Transverse colon (tissue), 3 donors: ENCODE measurements around the gene EXTL1.

Experiments used
- EP300 ChIP-seq: sonication (generic); formaldehyde crosslinking; IDR thresholded peaks from one replicate; pipeline ENCODE4 v1.6.1; 2017; ENCODE audit warnings: antibody characterized with exemption, low read depth
- POLR2A ChIP-seq: fragments of 450-650 bp; IDR thresholded peaks from one replicate; pipeline ENCODE4 v1.6.1; 2016; ENCODE audit warnings: antibody characterized with exemption, mild to moderate bottlenecking, moderate library complexity
- TF ChIP-seq, protein P1 (sequence below), 5 experiments: fragments of 200-600 bp in 3 of 5; fragments of 450-650 bp in 2 of 5; sonication (generic) in 3 of 5; IDR thresholded peaks; 1 replicate in 2 of 5; 2 replicates in 3 of 5; pipeline ENCODE4 v1.5.1; 2016 to 2017; ENCODE audit warnings: antibody characterized with exemption in 5 of 5, inconsistent platforms in 3 of 5, mild to moderate bottlenecking in 2 of 5, moderate library complexity in 1 of 5

DNA sequence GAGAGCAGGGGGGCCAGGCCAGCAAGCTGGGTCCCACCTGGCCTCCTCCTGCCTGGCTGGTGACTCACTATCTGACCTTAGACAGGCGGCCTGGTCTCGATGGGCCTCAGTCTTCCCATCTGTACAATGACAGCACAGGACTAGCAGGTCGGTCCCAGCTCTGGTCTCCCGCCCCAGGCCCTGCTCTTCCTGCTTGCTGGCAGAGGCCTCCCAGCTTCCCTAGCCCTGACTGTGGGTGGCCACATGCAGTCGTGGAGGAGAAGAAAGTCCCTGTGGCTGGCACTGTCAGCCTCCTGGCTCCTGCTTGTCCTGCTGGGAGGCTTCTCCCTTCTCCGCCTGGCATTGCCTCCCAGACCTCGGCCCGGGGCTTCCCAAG is 817 bp downstream of the EXTL1 start:
- TF ChIP-seq, protein P1, sequence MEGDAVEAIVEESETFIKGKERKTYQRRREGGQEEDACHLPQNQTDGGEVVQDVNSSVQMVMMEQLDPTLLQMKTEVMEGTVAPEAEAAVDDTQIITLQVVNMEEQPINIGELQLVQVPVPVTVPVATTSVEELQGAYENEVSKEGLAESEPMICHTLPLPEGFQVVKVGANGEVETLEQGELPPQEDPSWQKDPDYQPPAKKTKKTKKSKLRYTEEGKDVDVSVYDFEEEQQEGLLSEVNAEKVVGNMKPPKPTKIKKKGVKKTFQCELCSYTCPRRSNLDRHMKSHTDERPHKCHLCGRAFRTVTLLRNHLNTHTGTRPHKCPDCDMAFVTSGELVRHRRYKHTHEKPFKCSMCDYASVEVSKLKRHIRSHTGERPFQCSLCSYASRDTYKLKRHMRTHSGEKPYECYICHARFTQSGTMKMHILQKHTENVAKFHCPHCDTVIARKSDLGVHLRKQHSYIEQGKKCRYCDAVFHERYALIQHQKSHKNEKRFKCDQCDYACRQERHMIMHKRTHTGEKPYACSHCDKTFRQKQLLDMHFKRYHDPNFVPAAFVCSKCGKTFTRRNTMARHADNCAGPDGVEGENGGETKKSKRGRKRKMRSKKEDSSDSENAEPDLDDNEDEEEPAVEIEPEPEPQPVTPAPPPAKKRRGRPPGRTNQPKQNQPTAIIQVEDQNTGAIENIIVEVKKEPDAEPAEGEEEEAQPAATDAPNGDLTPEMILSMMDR (IDR thresholded peaks at IDR 0.05): no peak
- TF ChIP-seq POLR2A (no peak), EP300 (no peak)
